Lower leg skin (tissue), 3 donors: ENCODE results near the gene ERC2.

Experiments
- CTCF ChIP-seq, 3 donors: fragments of 450-650 bp; IDR thresholded peaks; one replicate each; pipeline ENCODE4 v1.5.1; 2016; ENCODE audit warnings: antibody characterized with exemption in 3 of 3, mild to moderate bottlenecking in 3 of 3, moderate library complexity in 2 of 3
- POLR2A ChIP-seq, 2 donors: fragments of 450-650 bp; IDR thresholded peaks; one replicate each; pipeline ENCODE4 v1.6.1; 2016 to 2017; ENCODE audit warnings: antibody characterized with exemption in 2 of 2, mild to moderate bottlenecking in 1 of 2, moderate library complexity in 1 of 2

DNA sequence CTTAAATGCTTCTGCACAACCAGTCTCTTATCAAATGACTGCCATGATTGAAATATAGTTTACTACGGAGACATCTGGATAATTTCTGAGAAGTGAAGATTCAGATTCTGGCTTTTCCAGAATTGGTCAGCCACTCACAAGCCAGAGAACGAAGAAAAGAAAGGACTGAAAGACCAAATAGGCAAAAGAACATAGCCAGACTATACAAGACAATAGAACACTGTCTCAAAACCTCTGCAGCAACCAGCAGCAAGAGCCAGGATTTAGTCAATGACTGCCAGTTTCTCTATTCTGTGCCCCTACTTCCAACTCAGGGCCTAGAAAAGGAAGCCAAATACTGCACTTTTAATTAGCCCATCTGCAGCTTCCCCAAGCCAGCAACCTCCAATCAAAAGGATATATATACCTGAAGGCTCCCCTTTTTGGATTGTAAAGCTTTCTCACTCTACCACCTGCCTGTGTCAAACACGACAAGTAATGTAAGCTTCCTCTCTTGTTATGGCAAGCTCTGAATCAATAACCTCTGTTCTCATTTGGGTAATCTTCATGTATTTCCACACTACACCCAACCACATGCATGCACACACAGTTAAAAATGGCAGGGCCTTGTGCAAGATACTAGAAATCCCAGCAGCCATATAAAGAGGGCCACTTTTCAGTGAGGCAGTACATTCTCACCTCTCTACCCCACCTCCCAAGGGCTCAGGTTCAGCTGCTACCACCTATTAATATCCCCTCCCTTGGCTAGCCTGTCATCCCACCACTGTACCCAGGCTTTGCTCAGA lies 97.1 kb downstream of the ERC2 start:
- TF ChIP-seq CTCF (IDR thresholded peaks at IDR 0.05) (no peak), POLR2A (IDR thresholded peaks at IDR 0.05) (no peak)
